HG02798 (cell line): ENCODE results near the gene NR6A1.

Experiments used
- ATAC-seq: cut with Tn5 transposase; IDR thresholded peaks from one replicate; pipeline ENCODE4 v1.9.1; 2021; ENCODE audit warnings: mild to moderate bottlenecking; ENCODE audit not compliant: unreplicated experiment, poor library complexity

Gene NR6A1

GRCh38 chr9:124485201-124485600 is 285.9 kb downstream of the NR6A1 start:
- ATAC-seq: no peak

GRCh38 chr9:124483481-124483880 is 287.6 kb downstream of the NR6A1 start:
- no peak for ATAC-seq

- ATAC-seq: no peak
Measured at GRCh38 chr9:124482431-124483031, 288.6 kb downstream of the NR6A1 start.

- no peak for ATAC-seq
Measured at GRCh38 chr9:124481115-124481514, 290.0 kb downstream of the NR6A1 start.

GRCh38 chr9:124480621-124480981 is 290.5 kb downstream of the NR6A1 start:
- no peak for ATAC-seq

- ATAC-seq: no peak
Measured at GRCh38 chr9:124479947-124480620, 291.0 kb downstream of the NR6A1 start.

- no peak for ATAC-seq
Measured at GRCh38 chr9:124479371-124479770, 291.7 kb downstream of the NR6A1 start.

- no peak for ATAC-seq
Measured at GRCh38 chr9:124478354-124478753, 292.8 kb downstream of the NR6A1 start.

GRCh38 chr9:124477648-124478285 is 293.3 kb downstream of the NR6A1 start:
- ATAC-seq: no peak

- no peak for ATAC-seq
Measured at GRCh38 chr9:124477211-124477647, 293.9 kb downstream of the NR6A1 start.

GRCh38 chr9:124475868-124476690 is 295.0 kb downstream of the NR6A1 start:
- ATAC-seq: no peak

- no peak for ATAC-seq
Measured at GRCh38 chr9:124475158-124475867, 295.8 kb downstream of the NR6A1 start.

- ATAC-seq: no peak
Measured at GRCh38 chr9:124474151-124474550, 297.0 kb downstream of the NR6A1 start.

GRCh38 chr9:124473310-124473709 is 297.8 kb downstream of the NR6A1 start:
- no peak for ATAC-seq

- no peak for ATAC-seq
Measured at GRCh38 chr9:124472770-124473169, 298.3 kb downstream of the NR6A1 start.

- ATAC-seq: no peak
Measured at GRCh38 chr9:124471761-124472160, 299.4 kb downstream of the NR6A1 start.

GRCh38 chr9:124470726-124471125 is 300.4 kb downstream of the NR6A1 start:
- no peak for ATAC-seq

GRCh38 chr9:124470306-124470705 is 300.8 kb downstream of the NR6A1 start:
- no peak for ATAC-seq

- no peak for ATAC-seq
Measured at GRCh38 chr9:124469011-124469832, 301.9 kb downstream of the NR6A1 start.
